ENCODE measurements around the gene RGS16.

The RGS16 gene

GRCh38 chr1:182607566-182607965 is 3.4 kb upstream of the RGS16 start:
- no peak for DNase-seq

GRCh38 chr1:182603646-182604174 is 479 bp downstream of the RGS16 start:
- no peak for DNase-seq

- peak in 1 of 2 experiments; percentile 40 for DNase-seq
Measured at GRCh38 chr1:182602935-182603645, 1.1 kb downstream of the RGS16 start.

GRCh38 chr1:182601913-182602312 is 2.3 kb downstream of the RGS16 start:
- DNase-seq: no peak

GRCh38 chr1:182601416-182601786 is 2.8 kb downstream of the RGS16 start:
- DNase-seq: peak; percentile 47 to 61

GRCh38 chr1:182600745-182601415 is 3.3 kb downstream of the RGS16 start:
- DNase-seq: no peak

- no peak for DNase-seq
Measured at GRCh38 chr1:182600036-182600713, 4.0 kb downstream of the RGS16 start.

GRCh38 chr1:182599339-182599738 is 4.8 kb downstream of the RGS16 start:
- peak; percentile 41 to 49 for DNase-seq

- no peak for DNase-seq
Measured at GRCh38 chr1:182598296-182598695, 5.9 kb downstream of the RGS16 start.

GRCh38 chr1:182596934-182597333 is 7.3 kb downstream of the RGS16 start:
- DNase-seq: no peak

- peak; percentile 82 to 85 for DNase-seq
Measured at GRCh38 chr1:182595641-182596240, 8.4 kb downstream of the RGS16 start.

GRCh38 chr1:182589931-182590330 is 14.3 kb downstream of the RGS16 start:
- no peak for DNase-seq

GRCh38 chr1:182589520-182589919 is 14.7 kb downstream of the RGS16 start:
- DNase-seq: no peak

- DNase-seq: peak; percentile 67 to 74
Measured at GRCh38 chr1:182588500-182589396, 15.4 kb downstream of the RGS16 start, which contains the start of gene RNASEL. RNASEL (minus strand) TSS chr1:182589256; CDS start chr1:182586806, 2,450 bp downstream.

- no peak for DNase-seq
Measured at GRCh38 chr1:182587666-182588499, 16.3 kb downstream of the RGS16 start.

- no peak for DNase-seq
Measured at GRCh38 chr1:182587093-182587492, 17.1 kb downstream of the RGS16 start.

- DNase-seq: no peak
Measured at GRCh38 chr1:182586380-182586779, 17.8 kb downstream of the RGS16 start.

- DNase-seq: no peak
Measured at GRCh38 chr1:182584746-182585145, 19.4 kb downstream of the RGS16 start.

GRCh38 chr1:182580736-182581135 is 23.5 kb downstream of the RGS16 start:
- no peak for DNase-seq

- DNase-seq: no peak
Measured at GRCh38 chr1:182575540-182576149, 28.5 kb downstream of the RGS16 start.

GRCh38 chr1:182574156-182574555 is 30.0 kb downstream of the RGS16 start:
- no peak for DNase-seq
